ENCODE measurements around the gene ADAMTS12. TPM values are rescaled to one million over a fixed set of nuclear protein-coding genes. Genes with fewer than 3 reads are reported as not detected.

ADAMTS12 gene
- total RNA-seq, 2 experiments from 2014 or later: not detected

GRCh38 chr5:33563983-33564908 lies 327.5 kb downstream of the ADAMTS12 start:
- CTCF ChIA-PET (ENCODE audit: unreplicated experiment): no interaction called here
- no peaks in the 10 kb centered on the region for H3K9me3 ChIP-seq (ENCODE audit: low read length)

GRCh38 chr5:33563530-33563929 lies 328.3 kb downstream of the ADAMTS12 start:
- Histone ChIP-seq H3K9me3 (ENCODE audit: low read length) (no peaks in the 10 kb centered on the region), H3K79me2 (ENCODE audit: insufficient read depth, low read depth, low read length) (no peaks in the 10 kb centered on the region), H3K4me3 (ENCODE audit: low read depth, low read length, poor library complexity, severe bottlenecking) (no peak overlapping the region), H3K4me2 (ENCODE audit: low read length) (no peak overlapping the region), H3K9me2 (ENCODE audit: insufficient read depth, low read length) (no peaks in the 10 kb centered on the region), H3K36me3 (ENCODE audit: insufficient read depth, low read length) (no peaks in the 10 kb centered on the region), H3K27ac (ENCODE audit: low read depth, low read length, poor library complexity, severe bottlenecking) (no peak overlapping the region), H3K4me1 (ENCODE audit: insufficient read depth, low read length, poor library complexity, severe bottlenecking) (no peaks in the 10 kb centered on the region), H2AFZ (ENCODE audit: low read length) (no peak overlapping the region), H4K20me1 (ENCODE audit: insufficient read depth, low read length) (no peaks in the 10 kb centered on the region)
- ChIA-PET POLR2A (interaction anchor here (0.6 kb wide), 1 partner anchor 457 kb away, joined by 3 read pairs; no protein-coding TSS in a partner anchor), CTCF (ENCODE audit: unreplicated experiment) (no interaction called here)
- BruUV-seq (replicated peaks): no TSS peak
- no peak for TF ChIP-seq CTCF (conservative IDR thresholded peaks at IDR 0.05; ENCODE audit: low read length)
- no peak for TF ChIP-seq EZH2phosphoT487 (IDR thresholded peaks at IDR 0.05; ENCODE audit: borderline replicate concordance, low read depth, low read length)
- no peak for DNase-seq (ENCODE audit: low spot score)
- intact Hi-C loops (cut with micrococcal nuclease; ENCODE audit: unreplicated experiment): no loop called here

More at GRCh38 chr5:33563983-33564908, 327.5 kb downstream of the ADAMTS12 start:
- H3K4me1 ChIP-seq (ENCODE audit: insufficient read depth, low read length, poor library complexity, severe bottlenecking): no peaks in the 10 kb centered on the region
- no peak overlapping the region for H3K4me2 ChIP-seq (ENCODE audit: low read length)
- POLR2A ChIA-PET: interaction anchor here (0.6 kb wide), 1 partner anchor 456 kb away, joined by 3 read pairs; no protein-coding TSS in a partner anchor
- no peaks in the 10 kb centered on the region for H4K20me1 ChIP-seq (ENCODE audit: insufficient read depth, low read length)
- no peak overlapping the region for H3K4me3 ChIP-seq (ENCODE audit: low read depth, low read length, poor library complexity, severe bottlenecking)
- no peaks in the 10 kb centered on the region for H3K9me2 ChIP-seq (ENCODE audit: insufficient read depth, low read length)
- intact Hi-C loops (cut with micrococcal nuclease; ENCODE audit: unreplicated experiment): no loop called here
- no TSS peak for BruUV-seq (replicated peaks)
- H3K36me3 ChIP-seq (ENCODE audit: insufficient read depth, low read length): no peaks in the 10 kb centered on the region
- H3K27ac ChIP-seq (ENCODE audit: low read depth, low read length, poor library complexity, severe bottlenecking): no peak overlapping the region
- H2AFZ ChIP-seq (ENCODE audit: low read length): no peak overlapping the region
- TF ChIP-seq CTCF (conservative IDR thresholded peaks at IDR 0.05; ENCODE audit: low read length): no peak
- TF ChIP-seq EZH2phosphoT487 (IDR thresholded peaks at IDR 0.05; ENCODE audit: borderline replicate concordance, low read depth, low read length): no peak
- H3K79me2 ChIP-seq (ENCODE audit: insufficient read depth, low read depth, low read length): no peaks in the 10 kb centered on the region
- no peak for DNase-seq (ENCODE audit: low spot score)

- Histone ChIP-seq H3K4me1 (ENCODE audit: insufficient read depth, low read length, poor library complexity, severe bottlenecking) (no peaks in the 10 kb centered on the region), H3K9me2 (ENCODE audit: insufficient read depth, low read length) (no peaks in the 10 kb centered on the region), H3K4me3 (ENCODE audit: low read depth, low read length, poor library complexity, severe bottlenecking) (no peak overlapping the region), H3K4me2 (ENCODE audit: low read length) (no peak overlapping the region), H3K79me2 (ENCODE audit: insufficient read depth, low read depth, low read length) (no peaks in the 10 kb centered on the region), H4K20me1 (ENCODE audit: insufficient read depth, low read length) (no peaks in the 10 kb centered on the region), H2AFZ (ENCODE audit: low read length) (no peak overlapping the region), H3K27ac (ENCODE audit: low read depth, low read length, poor library complexity, severe bottlenecking) (no peak overlapping the region), H3K9me3 (ENCODE audit: low read length) (no peaks in the 10 kb centered on the region), H3K36me3 (ENCODE audit: insufficient read depth, low read length) (no peaks in the 10 kb centered on the region)
- no TSS peak for BruUV-seq (replicated peaks)
- ChIA-PET POLR2A (no interaction called here), CTCF (ENCODE audit: unreplicated experiment) (no interaction called here)
- TF ChIP-seq EZH2phosphoT487 (IDR thresholded peaks at IDR 0.05; ENCODE audit: borderline replicate concordance, low read depth, low read length) (no peak), CTCF (conservative IDR thresholded peaks at IDR 0.05; ENCODE audit: low read length) (no peak)
- intact Hi-C loops (cut with micrococcal nuclease; ENCODE audit: unreplicated experiment): no loop called here
- no peak for DNase-seq (ENCODE audit: low spot score)
Measured at GRCh38 chr5:33558489-33558888, 333.3 kb downstream of the ADAMTS12 start.

All from OCI-LY7 (cell line).